ENCODE measurements around the gene PIP5KL1. TPM values are rescaled to one million over a fixed set of nuclear protein-coding genes. Genes with fewer than 3 reads are reported as not detected.

The PIP5KL1 gene
- polyA plus RNA-seq, 3 donors = 0.31 to 0.57 (median 0.39) TPM

GRCh38 chr9:127960410-127961154 lies 30.0 kb upstream of the PIP5KL1 start:
- intact Hi-C loops (cut with micrococcal nuclease) = no loop called here
- no peaks in the 10 kb centered on the region for H3K36me3 Mint-ChIP-seq
- peaks cover 2 to 5% (median 4%) of the 10 kb centered on the region in 3 donors for H3K27me3 Mint-ChIP-seq (ENCODE audit: low read depth in 3 of 3)
- Histone ChIP-seq H3K4me3 (replicated peaks in 1 of 3; ENCODE audit: low read depth in 2 of 3, low read length in 3 of 3) (no peak overlapping the region), H3K4me2 (replicated peaks; ENCODE audit: extremely low read depth, low read length, poor library complexity, severe bottlenecking) (no peak overlapping the region), H3K27ac (ENCODE audit: low read depth in 1 of 2, low read length in 2 of 2) (no peak overlapping the region), H3K36me3 (replicated peaks in 1 of 2; ENCODE audit: control insufficient read depth in 1 of 2, insufficient read depth in 2 of 2, low read length in 2 of 2) (no peaks in the 10 kb centered on the region), H2AFZ (ENCODE audit: insufficient read depth, low read depth, low read length, poor library complexity, severe bottlenecking) (no peak overlapping the region), H3K4me1 (ENCODE audit: control insufficient read depth in 1 of 2, insufficient read depth in 2 of 2, low read length in 2 of 2) (peaks cover 5 to 10% of the 10 kb centered on the region in 2 donors), H3K9ac (ENCODE audit: insufficient read depth, low read length, poor library complexity, severe bottlenecking) (no peak overlapping the region), H3K27me3 (ENCODE audit: control insufficient read depth in 2 of 2, insufficient read depth in 2 of 2, low read length in 2 of 2) (no peaks in the 10 kb centered on the region), H3K9me3 (replicated peaks in 1 of 2; ENCODE audit: control insufficient read depth in 1 of 2, insufficient read depth in 1 of 2, low read length in 2 of 2) (no peaks in the 10 kb centered on the region), H4K20me1 (ENCODE audit: insufficient read depth, low read length) (no peaks in the 10 kb centered on the region), H3K79me2 (ENCODE audit: insufficient read depth, low read length) (no peaks in the 10 kb centered on the region)
- H3K9me3 Mint-ChIP-seq = peaks cover 0 to 4% (median 0%) of the 10 kb centered on the region in 7 donors
- H3K27ac Mint-ChIP-seq = no peak overlapping the region
- peaks cover 11% of the 10 kb centered on the region for H3K4me1 Mint-ChIP-seq
- no peak for DNase-seq
- H3K4me3 Mint-ChIP-seq = no peak overlapping the region
- 82% methylated on average over 8 of the region's 11 CpGs for WGBS (ENCODE audit: insufficient coverage)
- TF ChIP-seq CTCF (IDR thresholded peaks at IDR 0.05) = no peak

- Histone ChIP-seq H3K4me2 (replicated peaks; ENCODE audit: extremely low read depth, low read length, poor library complexity, severe bottlenecking) (no peak overlapping the region), H3K4me3 (replicated peaks in 1 of 3; ENCODE audit: low read depth in 2 of 3, low read length in 3 of 3) (no peak overlapping the region), H3K4me1 (ENCODE audit: control insufficient read depth in 1 of 2, insufficient read depth in 2 of 2, low read length in 2 of 2) (peaks cover 0 to 7% of the 10 kb centered on the region in 2 donors), H3K9ac (ENCODE audit: insufficient read depth, low read length, poor library complexity, severe bottlenecking) (no peak overlapping the region), H3K9me3 (replicated peaks in 1 of 2; ENCODE audit: control insufficient read depth in 1 of 2, insufficient read depth in 1 of 2, low read length in 2 of 2) (no peaks in the 10 kb centered on the region), H3K27me3 (ENCODE audit: control insufficient read depth in 2 of 2, insufficient read depth in 2 of 2, low read length in 2 of 2) (no peaks in the 10 kb centered on the region), H3K27ac (ENCODE audit: low read depth in 1 of 2, low read length in 2 of 2) (no peak overlapping the region), H3K36me3 (replicated peaks in 1 of 2; ENCODE audit: control insufficient read depth in 1 of 2, insufficient read depth in 2 of 2, low read length in 2 of 2) (no peaks in the 10 kb centered on the region), H3K79me2 (ENCODE audit: insufficient read depth, low read length) (no peaks in the 10 kb centered on the region), H4K20me1 (ENCODE audit: insufficient read depth, low read length) (no peaks in the 10 kb centered on the region), H2AFZ (ENCODE audit: insufficient read depth, low read depth, low read length, poor library complexity, severe bottlenecking) (no peak overlapping the region)
- intact Hi-C loops (cut with micrococcal nuclease) = no loop called here
- H3K4me3 Mint-ChIP-seq = no peak overlapping the region
- TF ChIP-seq CTCF (IDR thresholded peaks at IDR 0.05) = no peak
- H3K27ac Mint-ChIP-seq = no peak overlapping the region
- WGBS (ENCODE audit: insufficient coverage) = 96% methylated on average over 2 of the region's 2 CpGs
- peaks cover 8% of the 10 kb centered on the region for H3K4me1 Mint-ChIP-seq
- peaks cover 2 to 5% (median 4%) of the 10 kb centered on the region in 3 donors for H3K27me3 Mint-ChIP-seq (ENCODE audit: low read depth in 3 of 3)
- peaks cover 0 to 4% (median 0%) of the 10 kb centered on the region in 7 donors for H3K9me3 Mint-ChIP-seq
- H3K36me3 Mint-ChIP-seq = no peaks in the 10 kb centered on the region
- DNase-seq = no peak
Observed at GRCh38 chr9:127959841-127960409, 29.3 kb upstream of the PIP5KL1 start.
